Measurements from ENCODE around the gene LIN7A. TPM values are rescaled to one million over a fixed set of nuclear protein-coding genes. Genes with fewer than 3 reads are reported as not detected.

LIN7A gene
- total RNA-seq, 3 donors from 2014 or later, result 0.36 to 4.1 (median 3.1) TPM

DNA sequence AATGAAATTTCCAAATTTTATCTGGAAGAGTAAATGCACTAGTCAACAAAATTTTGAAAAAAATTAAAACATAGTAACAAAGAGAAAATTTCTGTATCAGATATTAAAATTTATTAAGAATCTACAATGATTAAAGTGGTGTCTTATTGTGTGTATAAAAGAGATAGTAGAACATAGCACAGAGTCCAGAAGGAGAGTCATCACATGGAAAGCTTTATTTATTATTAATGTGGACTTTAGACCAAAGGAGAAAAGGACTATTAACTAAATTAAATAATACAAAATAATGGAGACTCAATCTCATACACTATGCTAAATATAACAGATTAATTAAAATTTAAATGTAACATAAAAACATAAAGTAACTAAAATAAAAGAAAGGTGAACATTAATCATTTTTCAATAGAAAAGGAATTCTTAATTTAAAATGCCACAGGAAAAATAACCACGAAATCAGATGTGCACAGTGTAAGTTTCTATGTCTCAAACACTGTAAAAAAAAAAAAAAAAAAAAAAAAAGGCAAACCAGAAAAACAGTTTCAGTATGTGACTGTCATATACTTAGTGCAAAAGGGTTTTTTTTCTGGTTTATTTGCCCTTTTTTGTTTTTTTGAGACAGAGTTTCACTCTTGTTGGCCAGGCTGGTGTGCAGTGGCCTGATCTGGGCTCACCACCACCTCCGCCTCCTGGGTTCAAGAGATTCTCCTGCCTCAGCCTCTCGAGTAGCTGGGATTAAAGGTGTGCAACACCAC is 125.6 kb downstream of the LIN7A start:
- no peak for ATAC-seq
- H3K4me3 ChIP-seq, result no peak overlapping the region

GRCh38 chr12:80810874-80811273 is 126.9 kb downstream of the LIN7A start:
- intact Hi-C loops (cut with DNase I, micrococcal nuclease), result no loop called here
- DNase-seq (no peak), ATAC-seq (no peak)
- no peak overlapping the region for H3K4me3 ChIP-seq
- no peak for TF ChIP-seq CTCF (IDR thresholded peaks at IDR 0.05)
- H3K36me3 ChIP-seq (ENCODE audit: low read depth), result no peaks in the 10 kb centered on the region
- H3K4me1 ChIP-seq (ENCODE audit: low read depth), result no peaks in the 10 kb centered on the region
- H3K9me3 ChIP-seq, result no peaks in the 10 kb centered on the region

More for the DNA sequence above, 125.6 kb downstream of the LIN7A start:
- Histone ChIP-seq H3K36me3 (ENCODE audit: low read depth) (no peaks in the 10 kb centered on the region), H3K4me1 (ENCODE audit: low read depth) (no peaks in the 10 kb centered on the region), H3K9me3 (no peaks in the 10 kb centered on the region)
- intact Hi-C loops (cut with DNase I, micrococcal nuclease), result no loop called here
- no peak for TF ChIP-seq CTCF (IDR thresholded peaks at IDR 0.05)
- no peak for DNase-seq

DNA sequence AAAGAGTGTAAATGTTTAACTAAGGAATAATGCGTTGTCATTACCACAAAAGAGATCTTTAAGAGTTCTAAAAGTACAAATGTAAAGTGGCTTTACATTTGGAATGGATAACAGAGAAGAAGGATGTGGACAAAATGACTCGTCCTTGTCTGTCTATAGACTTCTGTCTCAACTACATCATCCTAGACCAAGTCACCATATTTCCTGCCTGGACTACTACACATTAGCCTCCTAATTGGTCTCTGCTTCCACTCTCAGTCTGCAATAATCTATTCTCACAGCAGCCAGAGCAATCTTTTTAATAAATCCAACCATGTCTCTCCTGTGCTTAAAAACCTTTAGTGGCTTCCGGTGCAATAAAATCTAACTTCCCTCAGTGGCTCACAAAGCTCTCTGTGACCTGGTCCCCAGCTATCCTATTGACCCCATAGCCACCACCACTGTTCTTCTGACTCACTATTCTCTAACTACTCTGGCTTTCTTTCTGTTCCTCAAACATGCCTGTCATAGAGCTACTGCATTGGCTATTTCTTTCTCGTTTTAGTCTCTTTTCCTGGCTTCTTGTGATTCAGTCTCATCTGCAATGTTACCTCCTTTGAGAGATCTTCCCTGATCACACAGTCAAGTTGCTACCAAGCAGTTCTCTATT is 130.0 kb downstream of the LIN7A start:
- TF ChIP-seq CTCF (IDR thresholded peaks at IDR 0.05), result no peak
- Histone ChIP-seq H3K4me1 (ENCODE audit: low read depth) (no peaks in the 10 kb centered on the region), H3K4me3 (no peak overlapping the region), H3K36me3 (ENCODE audit: low read depth) (no peaks in the 10 kb centered on the region), H3K9me3 (no peaks in the 10 kb centered on the region)
- ATAC-seq (no peak), DNase-seq (no peak)
- intact Hi-C loops (cut with DNase I, micrococcal nuclease), result no loop called here

DNA sequence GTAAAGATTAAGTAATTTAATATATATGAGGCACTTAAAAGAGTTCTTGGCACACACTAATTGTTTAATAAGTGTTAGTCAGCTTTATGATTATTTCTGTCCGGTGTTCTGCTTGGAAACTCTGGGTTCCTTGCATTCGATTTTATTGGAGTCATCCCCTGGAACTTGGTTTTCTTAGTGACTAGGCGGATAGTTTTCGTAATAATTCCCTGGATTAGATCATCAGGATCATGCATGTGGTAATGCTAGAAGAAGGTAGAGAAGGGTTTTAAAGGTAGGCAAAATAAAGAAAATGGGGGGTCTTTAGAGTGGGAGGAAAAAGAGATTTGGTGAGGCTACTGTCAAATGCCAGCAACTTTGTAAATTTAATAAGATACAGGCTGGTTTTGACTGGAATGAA is 132.6 kb downstream of the LIN7A start:
- DNase-seq, result no peak
- Histone ChIP-seq H3K9me3 (no peaks in the 10 kb centered on the region), H3K4me3 (no peak overlapping the region), H3K36me3 (ENCODE audit: low read depth) (no peaks in the 10 kb centered on the region), H3K4me1 (ENCODE audit: low read depth) (no peaks in the 10 kb centered on the region)
- ATAC-seq, result no peak
- TF ChIP-seq CTCF (IDR thresholded peaks at IDR 0.05), result no peak
- intact Hi-C loops (cut with DNase I, micrococcal nuclease), result no loop called here

DNA sequence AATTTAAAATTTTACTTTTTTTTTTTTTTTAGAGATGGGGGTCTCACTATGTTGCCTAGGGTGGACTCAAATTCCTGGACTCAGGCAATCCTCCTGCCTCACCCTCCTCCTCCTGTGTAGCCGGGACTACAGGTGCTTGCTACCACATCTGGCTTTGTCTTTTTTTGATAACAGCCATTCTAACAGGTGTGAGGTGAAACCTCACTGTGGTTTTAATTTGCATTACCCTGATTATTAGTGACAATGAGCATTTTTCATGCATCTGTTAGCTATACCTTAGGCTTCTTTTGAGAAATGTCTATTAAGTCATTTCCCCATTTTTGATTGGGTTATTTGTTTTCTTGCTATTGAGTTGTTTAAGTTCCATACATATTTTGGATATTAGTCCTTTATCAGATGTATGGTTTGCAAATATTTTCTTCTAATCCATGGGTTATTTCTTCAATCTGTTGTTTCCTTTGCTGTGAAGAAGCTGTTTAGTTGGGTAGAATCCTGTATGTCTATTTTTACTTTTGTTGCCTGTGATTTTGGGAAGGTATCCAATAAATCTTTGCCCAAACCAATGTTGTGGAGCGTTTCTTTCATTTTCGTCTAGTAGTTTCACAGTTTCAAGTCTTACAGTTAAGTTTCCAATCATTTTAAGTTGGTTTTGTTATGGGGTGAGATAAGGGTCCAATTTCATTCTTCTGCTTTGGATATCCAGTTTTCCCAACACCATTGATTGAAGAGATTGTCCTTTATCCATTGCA is 134.9 kb downstream of the LIN7A start:
- Histone ChIP-seq H3K36me3 (ENCODE audit: low read depth) (no peaks in the 10 kb centered on the region), H3K4me3 (no peak overlapping the region), H3K9me3 (no peaks in the 10 kb centered on the region), H3K4me1 (ENCODE audit: low read depth) (no peaks in the 10 kb centered on the region)
- no peak for DNase-seq
- no peak for TF ChIP-seq CTCF (IDR thresholded peaks at IDR 0.05)
- no peak for ATAC-seq
- intact Hi-C loops (cut with DNase I, micrococcal nuclease), result no loop called here
